IMR-90 (cell line): ENCODE results near the gene ADARB2. TPM values are rescaled to one million over a fixed set of nuclear protein-coding genes. Genes with fewer than 3 reads are reported as not detected.

Experiments used
- ATAC-seq: fragments of 200-7000 bp; cut with Tn5 transposase; 2 replicates; pipeline ENCODE4 v1.9.1; 2020; ENCODE audit warnings: low read depth, mild to moderate bottlenecking, moderate library complexity
- BruUV-seq: library from RNA; stranded (reverse); fragments of 400-500 nt; replicated peaks from 2 replicates; lab custom pipeline; 2021; lab: Mats Ljungman, UMichigan
- CTCF ChIA-PET: fragments of 300-600 bp; formaldehyde crosslinking; extraction: SDS; loops from one replicate; lab custom pipeline; 2021; ENCODE audit warnings: antibody characterized with exemption; lab: Yijun Ruan, JAX
- POLR2A ChIA-PET: fragments of 300-600 bp; sonication (Branson Sonifier 250); formaldehyde crosslinking; loops from one replicate; lab custom pipeline; 2022; ENCODE audit warnings: antibody characterized with exemption; ENCODE audit not compliant: unreplicated experiment; lab: Charles Lee
- DNase-seq: peaks from one replicate; pipeline ENCODE4 v3.0.0; 2013
- H2AFZ ChIP-seq: replicated peaks from 2 replicates; pipeline ENCODE3; 2013; ENCODE audit warnings: low read length, mild to moderate bottlenecking; ENCODE audit not compliant: poor library complexity
- H2AK5ac ChIP-seq: 2 replicates; pipeline ENCODE4 v1.6.1; 2013; ENCODE audit warnings: low read depth, low read length, inconsistent platforms
- H2AK9ac ChIP-seq: replicated peaks from 2 replicates; pipeline ENCODE3; 2013; ENCODE audit warnings: mild to moderate bottlenecking, low read depth, low read length, moderate library complexity; ENCODE audit not compliant: poor library complexity
- H2BK120ac ChIP-seq: 2 replicates; pipeline ENCODE4 v1.6.1; 2013; ENCODE audit warnings: low read depth, low read length, inconsistent platforms
- H2BK15ac ChIP-seq: 3 replicates; pipeline ENCODE4 v1.6.1; 2013; ENCODE audit warnings: low read depth, low read length, inconsistent platforms
- H2BK20ac ChIP-seq: 2 replicates; pipeline ENCODE4 v1.6.1; 2013; ENCODE audit warnings: low read depth, mild to moderate bottlenecking, inconsistent platforms, low read length, moderate library complexity
- H2BK5ac ChIP-seq: 2 replicates; pipeline ENCODE4 v1.6.1; 2013; ENCODE audit warnings: mild to moderate bottlenecking, low read depth, low read length, inconsistent platforms; ENCODE audit not compliant: poor library complexity, severe bottlenecking
- H3K14ac ChIP-seq: replicated peaks from 2 replicates; pipeline ENCODE4 v1.6.1; 2013; ENCODE audit warnings: low read depth, low read length, inconsistent platforms
- H3K18ac ChIP-seq: 2 replicates; pipeline ENCODE4 v1.6.1; 2013; ENCODE audit warnings: low read depth, low read length, control low read depth
- H3K23ac ChIP-seq: 2 replicates; pipeline ENCODE4 v1.6.1; 2013; ENCODE audit warnings: low read depth, low read length, inconsistent platforms
- H3K27ac ChIP-seq: 2 replicates; pipeline ENCODE4 v1.5.1; 2013; ENCODE audit warnings: mild to moderate bottlenecking, control low read depth, low read length; ENCODE audit not compliant: insufficient read depth
- H3K27me3 ChIP-seq: 2 replicates; pipeline ENCODE4 v1.6.1; 2013; ENCODE audit warnings: low read length; ENCODE audit not compliant: control insufficient read depth, insufficient read depth
- H3K36me3 ChIP-seq: 2 replicates; pipeline ENCODE4 v1.6.1; 2013; ENCODE audit warnings: low read length, mixed read lengths; ENCODE audit not compliant: control insufficient read depth, insufficient read depth
- H3K4ac ChIP-seq: 2 replicates; pipeline ENCODE4 v1.6.1; 2013; ENCODE audit warnings: low read depth, low read length, inconsistent platforms
- H3K4me1 ChIP-seq: 2 replicates; pipeline ENCODE4 v1.6.1; 2013; ENCODE audit warnings: low read length, mixed read lengths; ENCODE audit not compliant: control insufficient read depth, insufficient read depth
- H3K4me2 ChIP-seq: 2 replicates; pipeline ENCODE4 v1.6.1; 2013; ENCODE audit warnings: low read depth, mild to moderate bottlenecking, control low read depth, low read length, moderate library complexity
- H3K4me3 ChIP-seq: 2 replicates; pipeline ENCODE4 v1.5.1; 2013; ENCODE audit warnings: low read depth, mild to moderate bottlenecking, control low read depth, low read length, moderate library complexity; ENCODE audit not compliant: insufficient read depth
- H3K56ac ChIP-seq: 2 replicates; pipeline ENCODE4 v1.6.1; 2013; ENCODE audit warnings: low read length, inconsistent platforms; ENCODE audit not compliant: insufficient read depth; ENCODE audit errors: extremely low read depth
- H3K79me1 ChIP-seq, 2 experiments: 2 replicates each; pipeline ENCODE4 v1.6.1; 2013; ENCODE audit warnings: low read length in 2 of 2, inconsistent platforms in 1 of 2, low read depth in 1 of 2
- H3K9ac ChIP-seq: 2 replicates; pipeline ENCODE4 v1.6.1; 2013; ENCODE audit warnings: low read depth, low read length, control low read depth
- H3K9me1 ChIP-seq: 2 replicates; pipeline ENCODE4 v1.6.1; 2013; ENCODE audit warnings: low read length, inconsistent platforms; ENCODE audit not compliant: insufficient read depth
- H3K9me3 ChIP-seq: 2 replicates; pipeline ENCODE4 v1.6.1; 2013; ENCODE audit warnings: low read length; ENCODE audit not compliant: control insufficient read depth, insufficient read depth
- H4K20me1 ChIP-seq: 2 replicates; pipeline ENCODE4 v1.6.1; 2013; ENCODE audit warnings: low read length, inconsistent platforms; ENCODE audit not compliant: insufficient read depth
- H4K5ac ChIP-seq: 2 replicates; pipeline ENCODE4 v1.6.1; 2013; ENCODE audit warnings: mild to moderate bottlenecking, low read depth, low read length, control low read depth
- H4K8ac ChIP-seq, 2 experiments: 2 replicates each; pipeline ENCODE4 v1.6.1; 2013; ENCODE audit warnings: low read depth in 2 of 2, low read length in 2 of 2, control low read depth in 1 of 2, inconsistent platforms in 1 of 2
- H4K91ac ChIP-seq: 2 replicates; pipeline ENCODE4 v1.6.1; 2013; ENCODE audit warnings: low read depth, low read length, inconsistent platforms; ENCODE audit not compliant: insufficient read depth
- BHLHE40 ChIP-seq: fragments of 150-350 bp; IDR thresholded peaks from 2 replicates; pipeline ENCODE4 v1.6.1; 2016; ENCODE audit warnings: mild to moderate bottlenecking, low read depth, low read length
- CEBPB ChIP-seq: IDR thresholded peaks from 2 replicates; pipeline ENCODE4 v1.6.1; 2012; ENCODE audit warnings: low read depth, low read length, improper control_type of control experiment
- CHD1 ChIP-seq: IDR thresholded peaks from 2 replicates; pipeline ENCODE4 v1.6.1; 2012; ENCODE audit warnings: low read depth, low read length, improper control_type of control experiment
- FOS ChIP-seq: fragments of 150-350 bp; IDR thresholded peaks from 2 replicates; pipeline ENCODE4 v1.6.1; 2016; ENCODE audit warnings: low read depth, low read length
- MAZ ChIP-seq: IDR thresholded peaks from 2 replicates; pipeline ENCODE4 v1.6.1; 2012; ENCODE audit warnings: low read depth, mild to moderate bottlenecking, low read length, improper control_type of control experiment, moderate library complexity, borderline replicate concordance
- MXI1 ChIP-seq: IDR thresholded peaks from 2 replicates; pipeline ENCODE4 v1.6.1; 2012; ENCODE audit warnings: low read depth, mild to moderate bottlenecking, low read length, moderate library complexity, borderline replicate concordance
- NFE2L2 ChIP-seq: fragments of 150-350 bp; IDR thresholded peaks from 2 replicates; pipeline ENCODE4 v1.6.1; 2016; ENCODE audit warnings: low read depth, mild to moderate bottlenecking, low read length
- POLR2A ChIP-seq: IDR thresholded peaks from 2 replicates; pipeline ENCODE4 v1.6.1; 2012; ENCODE audit warnings: mild to moderate bottlenecking, low read depth, low read length
- RAD21 ChIP-seq: IDR thresholded peaks from 2 replicates; pipeline ENCODE4 v1.6.1; 2012; ENCODE audit warnings: low read length, improper control_type of control experiment
- RCOR1 ChIP-seq: IDR thresholded peaks from 2 replicates; pipeline ENCODE4 v1.6.1; 2012; ENCODE audit warnings: mild to moderate bottlenecking, low read length, improper control_type of control experiment; ENCODE audit not compliant: insufficient replicate concordance
- RFX5 ChIP-seq: IDR thresholded peaks from 2 replicates; pipeline ENCODE4 v1.8.0; 2012; ENCODE audit warnings: low read depth, mild to moderate bottlenecking, low read length, moderate library complexity
- SMC3 ChIP-seq: fragments of 150-350 bp; IDR thresholded peaks from 2 replicates; pipeline ENCODE4 v1.6.1; 2016; ENCODE audit warnings: low read depth, mild to moderate bottlenecking, antibody characterized with exemption, low read length, moderate library complexity
- WGBS, 2 experiments: methylation state at CpG; one replicate each; pipeline versions ENCODE4 v1.1.5 to v1.1.7; 2013; ENCODE audit warnings: missing lambda C conversion rate in 2 of 2; ENCODE audit not compliant: insufficient read length in 1 of 2; ENCODE audit errors: extremely low coverage in 2 of 2; 5-methylcytosine and 5-hydroxymethylcytosine counted together
- dilution Hi-C: fragments of 300-500 bp; cut with HindIII; formaldehyde crosslinking; loops from one replicate; pipeline ENCODE4 v1.14.3; 2018; ENCODE audit warnings: low sequenced_read_pairs; ENCODE audit not compliant: unreplicated experiment
- in situ Hi-C: fragments of 300-500 bp; cut with MboI; formaldehyde crosslinking; loops from 3 replicates; pipeline ENCODE4 v1.14.3; 2019; ENCODE audit warnings: low sequenced_read_pairs, inconsistent platforms, mixed read lengths
- intact Hi-C: fragments of 100-400 bp; cut with micrococcal nuclease; formaldehyde crosslinking; loops from 2 replicates; pipeline ENCODE4 v1.10.0; 2022
- polyA plus RNA-seq, 3 experiments: library from polyadenylated mRNA; depleted of rRNA; stranded (reverse); fragments of >200 nt; gene quantifications; 2 replicates each; pipeline ENCODE4 v1.2.3, GENCODE V29; 2012; ENCODE audit warnings: low replicate concordance in 1 of 3
- total RNA-seq: library from RNA; depleted of rRNA; stranded (reverse); fragments of >200 nt; gene quantifications from 2 replicates; pipeline ENCODE4 v1.2.3, GENCODE V29; 2012
- TF ChIP-seq, protein P1 (sequence below): fragments of 150-350 bp; IDR thresholded peaks from 2 replicates; pipeline ENCODE4 v1.6.1; 2017; ENCODE audit warnings: mild to moderate bottlenecking, antibody characterized with exemption, low read length, low read depth
- TF ChIP-seq, protein P2 (sequence below): fragments of 150-350 bp; IDR thresholded peaks from 2 replicates; pipeline ENCODE4 v1.6.1; 2016; ENCODE audit warnings: low read depth, mild to moderate bottlenecking, low read length, moderate library complexity, borderline replicate concordance
- TF ChIP-seq, protein P3 (sequence below): conservative IDR thresholded peaks from 2 replicates; pipeline ENCODE4 v1.5.1; 2012; ENCODE audit warnings: mild to moderate bottlenecking, low read depth, low read length, improper control_type of control experiment

Gene ADARB2
- total and polyA plus RNA-seq, 2 of the 4 experiments (the other 2 are of a cell fraction) = not detected

DNA sequence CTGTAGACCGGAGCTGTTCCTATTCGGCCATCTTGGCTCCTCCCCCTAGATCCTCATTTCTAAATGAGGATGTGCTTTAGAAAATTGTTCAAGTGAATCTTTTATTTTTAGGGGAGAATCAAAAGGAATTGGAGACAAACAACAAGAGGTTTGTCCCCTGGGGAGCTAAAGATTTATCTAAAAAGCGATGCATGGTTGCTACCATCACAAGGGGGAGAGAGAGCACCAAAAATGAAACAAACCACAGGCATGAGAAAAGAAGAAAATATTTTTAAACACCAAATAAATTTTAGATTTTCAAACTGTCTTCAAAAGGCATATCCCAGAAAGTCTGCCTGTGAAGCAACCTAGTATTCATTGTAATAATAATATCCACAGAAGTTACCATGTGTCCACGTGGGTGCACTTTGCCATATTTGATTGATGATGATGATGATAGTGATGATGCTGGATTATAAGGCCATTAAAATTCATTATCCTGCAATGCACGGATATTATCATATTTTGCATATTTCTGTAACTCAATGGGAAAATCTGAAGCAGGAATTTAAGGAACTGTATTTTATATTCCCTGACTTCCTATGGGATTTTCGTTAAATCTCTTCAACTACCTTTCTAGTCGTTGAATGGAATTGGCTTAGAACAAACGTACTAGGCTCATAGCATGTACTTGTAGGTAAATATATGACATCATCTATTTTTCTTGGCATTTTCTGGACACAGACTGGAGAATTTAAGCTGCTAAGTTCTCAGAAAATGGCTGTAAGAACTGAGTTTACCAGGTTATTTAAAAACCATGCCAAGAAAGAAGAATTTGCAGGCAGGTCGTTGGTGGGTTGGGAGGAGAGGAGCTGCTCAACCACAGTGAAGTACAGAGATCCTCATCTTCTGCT is 509.6 kb downstream of the ADARB2 start:
- Histone ChIP-seq H3K79me1 (no peaks in the 10 kb centered on the region), H3K36me3 (no peaks in the 10 kb centered on the region), H2BK120ac (no peak overlapping the region), H3K4me2 (no peak overlapping the region), H2BK15ac (no peak overlapping the region), H3K27ac (no peak overlapping the region), H3K9me1 (no peaks in the 10 kb centered on the region), H3K4me3 (no peak overlapping the region), H2BK5ac (no peak overlapping the region), H2AFZ (no peak overlapping the region), H2AK9ac (no peak overlapping the region), H3K14ac (no peak overlapping the region), H3K4ac (no peak overlapping the region), H3K18ac (no peak overlapping the region), H4K20me1 (no peaks in the 10 kb centered on the region), H2BK20ac (no peak overlapping the region), H3K56ac (no peak overlapping the region), H2AK5ac (no peak overlapping the region), H3K9me3 (peaks cover 21% of the 10 kb centered on the region), H3K23ac (no peak overlapping the region), H3K9ac (no peak overlapping the region), H4K5ac (no peak overlapping the region), H3K27me3 (no peaks in the 10 kb centered on the region), H4K91ac (no peak overlapping the region), H3K4me1 (no peaks in the 10 kb centered on the region), H4K8ac (no peak overlapping the region)
- POLR2A ChIA-PET = no interaction called here
- in situ Hi-C loops (no loop called here), dilution Hi-C loops (no loop called here), intact Hi-C loops (no loop called here)
- DNase-seq (no peak), ATAC-seq (no peak)
- BruUV-seq = no TSS peak
- CTCF ChIA-PET = no interaction called here
- no CpG with 5 or more reads among the region's 9 CpGs for WGBS, 2 experiments
- no peak for TF ChIP-seq MAZ
- TF ChIP-seq, protein P1, sequence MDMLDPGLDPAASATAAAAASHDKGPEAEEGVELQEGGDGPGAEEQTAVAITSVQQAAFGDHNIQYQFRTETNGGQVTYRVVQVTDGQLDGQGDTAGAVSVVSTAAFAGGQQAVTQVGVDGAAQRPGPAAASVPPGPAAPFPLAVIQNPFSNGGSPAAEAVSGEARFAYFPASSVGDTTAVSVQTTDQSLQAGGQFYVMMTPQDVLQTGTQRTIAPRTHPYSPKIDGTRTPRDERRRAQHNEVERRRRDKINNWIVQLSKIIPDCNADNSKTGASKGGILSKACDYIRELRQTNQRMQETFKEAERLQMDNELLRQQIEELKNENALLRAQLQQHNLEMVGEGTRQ = no peak
- TF ChIP-seq CEBPB = no peak
- TF ChIP-seq FOS = no peak
- no peak for TF ChIP-seq NFE2L2
- TF ChIP-seq CHD1 = no peak
- no peak for TF ChIP-seq RAD21
- TF ChIP-seq BHLHE40 = no peak
- TF ChIP-seq, protein P2, sequence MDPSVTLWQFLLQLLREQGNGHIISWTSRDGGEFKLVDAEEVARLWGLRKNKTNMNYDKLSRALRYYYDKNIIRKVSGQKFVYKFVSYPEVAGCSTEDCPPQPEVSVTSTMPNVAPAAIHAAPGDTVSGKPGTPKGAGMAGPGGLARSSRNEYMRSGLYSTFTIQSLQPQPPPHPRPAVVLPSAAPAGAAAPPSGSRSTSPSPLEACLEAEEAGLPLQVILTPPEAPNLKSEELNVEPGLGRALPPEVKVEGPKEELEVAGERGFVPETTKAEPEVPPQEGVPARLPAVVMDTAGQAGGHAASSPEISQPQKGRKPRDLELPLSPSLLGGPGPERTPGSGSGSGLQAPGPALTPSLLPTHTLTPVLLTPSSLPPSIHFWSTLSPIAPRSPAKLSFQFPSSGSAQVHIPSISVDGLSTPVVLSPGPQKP = no peak
- TF ChIP-seq POLR2A = no peak
- TF ChIP-seq, protein P3, sequence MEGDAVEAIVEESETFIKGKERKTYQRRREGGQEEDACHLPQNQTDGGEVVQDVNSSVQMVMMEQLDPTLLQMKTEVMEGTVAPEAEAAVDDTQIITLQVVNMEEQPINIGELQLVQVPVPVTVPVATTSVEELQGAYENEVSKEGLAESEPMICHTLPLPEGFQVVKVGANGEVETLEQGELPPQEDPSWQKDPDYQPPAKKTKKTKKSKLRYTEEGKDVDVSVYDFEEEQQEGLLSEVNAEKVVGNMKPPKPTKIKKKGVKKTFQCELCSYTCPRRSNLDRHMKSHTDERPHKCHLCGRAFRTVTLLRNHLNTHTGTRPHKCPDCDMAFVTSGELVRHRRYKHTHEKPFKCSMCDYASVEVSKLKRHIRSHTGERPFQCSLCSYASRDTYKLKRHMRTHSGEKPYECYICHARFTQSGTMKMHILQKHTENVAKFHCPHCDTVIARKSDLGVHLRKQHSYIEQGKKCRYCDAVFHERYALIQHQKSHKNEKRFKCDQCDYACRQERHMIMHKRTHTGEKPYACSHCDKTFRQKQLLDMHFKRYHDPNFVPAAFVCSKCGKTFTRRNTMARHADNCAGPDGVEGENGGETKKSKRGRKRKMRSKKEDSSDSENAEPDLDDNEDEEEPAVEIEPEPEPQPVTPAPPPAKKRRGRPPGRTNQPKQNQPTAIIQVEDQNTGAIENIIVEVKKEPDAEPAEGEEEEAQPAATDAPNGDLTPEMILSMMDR = no peak
- TF ChIP-seq RFX5 = no peak
- no peak for TF ChIP-seq RCOR1
- no peak for TF ChIP-seq MXI1
- TF ChIP-seq SMC3 = no peak
